GM11168 (cell line): Measurements from ENCODE around the gene SERPINA1.

Experiments
- in situ Hi-C: fragments of 300-500 bp; cut with MboI; formaldehyde crosslinking; loops from one replicate; pipeline ENCODE4 v1.12.0; 2022; ENCODE audit warnings: low sequenced_read_pairs; ENCODE audit not compliant: unreplicated experiment

Gene SERPINA1

DNA sequence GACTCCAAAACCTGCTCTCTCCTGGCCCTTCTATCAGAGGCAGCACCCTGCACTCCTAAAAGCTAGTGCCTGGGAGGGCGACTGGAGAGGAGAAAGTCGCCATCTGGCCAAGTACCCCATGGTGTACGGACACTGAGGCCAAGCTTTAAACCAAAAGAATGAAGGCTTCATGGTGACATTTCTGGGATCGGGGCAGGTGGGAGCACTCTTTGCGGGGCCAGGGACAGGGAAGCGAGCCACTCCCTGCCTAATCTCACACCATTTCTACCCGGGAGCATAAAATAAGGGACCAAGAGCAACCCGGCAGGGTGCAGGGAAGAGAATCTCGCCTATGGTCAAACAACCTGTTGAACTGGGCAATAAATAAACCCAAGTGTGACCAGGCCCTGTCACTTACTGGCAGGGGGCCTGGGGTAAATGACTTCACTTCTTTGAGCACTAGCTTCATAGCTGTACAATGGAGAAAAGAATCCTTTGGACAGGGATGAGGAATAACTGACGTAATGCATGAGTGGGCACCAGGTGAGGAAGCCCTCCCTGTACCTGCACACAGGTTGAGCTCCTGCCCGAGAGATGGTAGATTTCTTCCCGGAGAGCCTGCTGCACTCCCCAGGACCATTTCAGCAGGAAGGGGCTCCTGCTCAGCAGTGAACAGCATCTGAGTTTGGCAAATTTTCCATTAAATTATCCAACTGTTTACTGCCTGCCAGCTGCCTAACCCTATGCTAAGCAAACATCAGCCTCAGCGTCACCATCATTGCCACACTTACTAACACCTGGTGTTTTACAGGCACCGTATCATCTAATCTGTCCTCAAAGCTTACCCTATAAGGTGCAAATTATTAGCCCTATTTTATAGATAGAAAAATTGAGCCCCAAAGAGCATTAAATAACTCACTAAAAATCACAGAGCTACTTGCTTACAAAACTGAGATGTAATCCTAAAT, 2.0 kb downstream of the SERPINA1 start:
- in situ Hi-C loops: no loop called here

DNA sequence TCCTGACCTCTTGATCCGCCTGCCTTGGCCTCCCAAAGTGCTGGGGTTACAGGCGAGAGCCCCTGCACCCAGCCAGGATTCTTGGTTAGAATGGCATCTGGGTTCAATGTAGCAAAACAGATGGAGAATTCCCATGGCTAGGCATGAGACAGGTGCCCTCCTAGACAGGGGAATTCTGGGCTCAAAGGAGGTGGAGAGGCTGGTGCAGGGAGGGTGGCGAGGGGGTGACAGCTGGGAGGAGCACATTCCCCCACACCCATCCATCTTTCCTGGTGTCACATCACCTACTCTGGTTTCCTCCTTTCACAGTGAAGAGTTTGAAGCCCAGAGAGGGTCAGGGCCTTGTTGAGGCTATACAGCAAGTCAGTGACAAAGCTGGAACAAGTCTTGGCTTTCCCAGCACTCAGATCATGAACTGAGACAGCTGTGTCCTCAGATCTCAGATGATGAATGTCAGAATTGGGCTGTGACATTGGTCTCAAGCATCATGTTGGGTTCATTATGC, 2.8 kb downstream of the SERPINA1 start:
- in situ Hi-C loops: no loop called here

DNA sequence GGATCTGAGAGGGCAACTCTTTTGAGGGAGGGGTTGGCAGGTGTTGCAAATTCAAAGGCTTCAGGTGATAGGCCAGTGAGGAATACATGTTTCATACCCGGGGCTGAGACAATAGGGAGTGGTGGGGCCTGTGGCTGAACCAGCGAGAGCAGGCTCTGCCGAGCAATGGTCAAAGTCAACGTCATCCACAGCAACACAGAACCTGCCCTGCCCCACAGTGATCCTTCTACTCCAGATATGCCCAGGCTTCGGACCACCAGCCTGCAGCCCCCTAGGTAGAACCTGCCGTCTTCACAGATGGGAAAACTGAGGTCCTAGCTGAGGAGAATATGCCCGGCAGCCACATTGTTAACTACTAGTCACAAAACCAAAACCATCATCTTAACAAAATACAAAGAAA, 4.1 kb downstream of the SERPINA1 start:
- in situ Hi-C loops: no loop called here

DNA sequence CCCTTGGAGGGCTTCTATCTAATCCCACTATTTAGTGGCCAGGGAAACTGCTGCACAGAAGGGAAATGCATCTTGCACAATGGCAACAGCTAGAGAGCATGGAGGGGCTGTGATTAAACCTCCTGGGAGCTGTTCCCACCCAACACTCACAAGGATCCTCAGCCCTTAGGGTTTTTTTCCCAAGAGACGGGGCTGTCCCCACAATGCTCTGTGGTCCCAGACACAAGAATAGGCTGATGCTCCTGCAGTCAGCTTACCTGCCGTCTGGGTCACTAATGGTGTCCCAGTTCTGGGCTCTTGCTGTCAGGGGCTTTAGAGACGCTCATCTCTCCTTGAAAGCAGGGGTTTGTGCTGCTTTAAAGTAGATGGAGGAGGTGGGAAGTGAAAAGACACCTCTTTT, 4.6 kb downstream of the SERPINA1 start:
- in situ Hi-C loops: no loop called here

DNA sequence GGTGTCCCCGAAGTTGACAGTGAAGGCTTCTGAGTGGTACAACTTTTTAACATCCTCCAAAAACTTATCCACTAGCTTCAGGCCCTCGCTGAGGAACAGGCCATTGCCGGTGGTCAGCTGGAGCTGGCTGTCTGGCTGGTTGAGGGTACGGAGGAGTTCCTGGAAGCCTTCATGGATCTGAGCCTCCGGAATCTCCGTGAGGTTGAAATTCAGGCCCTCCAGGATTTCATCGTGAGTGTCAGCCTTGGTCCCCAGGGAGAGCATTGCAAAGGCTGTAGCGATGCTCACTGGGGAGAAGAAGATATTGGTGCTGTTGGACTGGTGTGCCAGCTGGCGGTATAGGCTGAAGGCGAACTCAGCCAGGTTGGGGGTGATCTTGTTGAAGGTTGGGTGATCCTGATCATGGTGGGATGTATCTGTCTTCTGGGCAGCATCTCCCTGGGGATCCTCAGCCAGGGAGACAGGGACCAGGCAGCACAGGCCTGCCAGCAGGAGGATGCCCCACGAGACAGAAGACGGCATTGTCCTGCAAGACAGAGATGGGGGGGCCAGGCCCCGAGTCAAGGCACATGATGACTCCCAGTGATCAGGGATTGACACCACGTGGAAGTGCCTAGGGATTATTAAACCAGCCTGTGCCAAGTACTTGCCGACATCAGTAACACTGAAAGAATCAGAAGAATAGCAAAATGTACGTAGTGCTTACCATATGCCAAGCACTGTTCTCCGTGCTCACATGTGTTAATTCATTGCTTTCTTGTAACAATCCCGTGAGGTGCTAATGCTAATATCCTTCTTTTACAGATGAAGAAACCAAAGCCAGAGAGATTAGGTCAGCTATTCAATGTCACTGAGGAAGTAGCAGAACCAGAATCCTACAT, 5.4 kb downstream of the SERPINA1 start:
- in situ Hi-C loops: no loop called here

DNA sequence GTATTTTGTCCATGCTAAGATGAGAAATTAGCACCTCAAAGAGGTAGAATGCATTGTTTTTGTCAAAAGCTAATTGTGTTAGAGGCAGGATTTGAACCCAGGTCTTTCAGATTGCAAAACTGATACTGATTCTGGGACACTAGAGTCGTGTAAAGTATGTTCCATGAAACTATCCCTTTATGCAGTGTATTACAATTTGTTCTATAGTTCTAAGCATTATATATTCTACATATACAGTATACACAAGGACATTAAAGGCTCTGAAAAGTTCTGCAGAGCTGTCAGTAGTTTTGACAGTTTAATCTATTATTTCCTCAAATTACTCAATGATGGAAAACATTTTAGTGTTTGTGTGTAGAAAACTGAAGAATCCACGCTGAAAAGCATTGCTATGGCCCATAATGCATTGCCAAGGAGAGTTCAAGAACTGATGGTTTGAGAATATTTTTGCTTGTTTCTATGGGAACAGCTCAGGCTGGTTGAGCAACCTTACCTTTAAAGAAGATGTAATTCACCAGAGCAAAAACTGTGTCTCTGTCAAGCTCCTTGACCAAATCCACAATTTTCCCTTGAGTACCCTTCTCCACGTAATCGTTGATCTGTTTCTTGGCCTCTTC, 6.2 kb downstream of the SERPINA1 start:
- in situ Hi-C loops: no loop called here

DNA sequence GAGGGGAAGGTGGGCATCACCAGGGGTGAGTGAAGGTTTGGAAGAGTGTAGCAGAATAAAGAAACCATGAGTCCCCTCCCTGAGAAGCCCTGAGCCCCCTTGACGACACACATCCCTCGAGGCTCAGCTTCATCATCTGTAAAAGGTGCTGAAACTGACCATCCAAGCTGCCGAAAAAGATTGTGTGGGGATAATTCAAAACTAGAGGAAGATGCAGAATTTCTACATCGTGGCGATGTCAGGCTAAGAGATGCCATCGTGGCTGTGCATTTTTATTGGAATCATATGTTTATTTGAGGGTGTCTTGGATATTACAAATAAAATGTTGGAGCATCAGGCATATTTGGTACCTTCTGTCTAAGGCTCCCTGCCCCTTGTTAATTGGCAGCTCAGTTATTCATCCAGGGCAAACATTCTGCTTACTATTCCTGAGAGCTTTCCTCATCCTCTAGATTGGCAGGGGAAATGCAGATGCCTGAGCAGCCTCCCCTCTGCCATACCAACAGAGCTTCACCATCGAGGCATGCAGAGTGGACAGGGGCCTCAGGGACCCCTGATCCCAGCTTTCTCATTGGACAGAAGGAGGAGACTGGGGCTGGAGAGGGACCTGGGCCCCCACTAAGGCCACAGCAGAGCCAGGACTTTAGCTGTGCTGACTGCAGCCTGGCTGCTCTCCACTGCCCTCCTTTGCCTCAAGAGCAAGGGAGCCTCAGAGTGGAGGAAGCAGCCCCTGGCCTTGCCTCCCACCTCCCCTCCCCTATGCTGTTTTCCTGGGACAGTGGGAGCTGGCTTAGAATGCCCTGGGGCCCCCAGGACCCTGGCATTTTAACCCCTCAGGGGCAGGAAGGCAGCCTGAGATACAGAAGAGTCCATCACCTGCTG, 7.0 kb downstream of the SERPINA1 start:
- in situ Hi-C loops: no loop called here

DNA sequence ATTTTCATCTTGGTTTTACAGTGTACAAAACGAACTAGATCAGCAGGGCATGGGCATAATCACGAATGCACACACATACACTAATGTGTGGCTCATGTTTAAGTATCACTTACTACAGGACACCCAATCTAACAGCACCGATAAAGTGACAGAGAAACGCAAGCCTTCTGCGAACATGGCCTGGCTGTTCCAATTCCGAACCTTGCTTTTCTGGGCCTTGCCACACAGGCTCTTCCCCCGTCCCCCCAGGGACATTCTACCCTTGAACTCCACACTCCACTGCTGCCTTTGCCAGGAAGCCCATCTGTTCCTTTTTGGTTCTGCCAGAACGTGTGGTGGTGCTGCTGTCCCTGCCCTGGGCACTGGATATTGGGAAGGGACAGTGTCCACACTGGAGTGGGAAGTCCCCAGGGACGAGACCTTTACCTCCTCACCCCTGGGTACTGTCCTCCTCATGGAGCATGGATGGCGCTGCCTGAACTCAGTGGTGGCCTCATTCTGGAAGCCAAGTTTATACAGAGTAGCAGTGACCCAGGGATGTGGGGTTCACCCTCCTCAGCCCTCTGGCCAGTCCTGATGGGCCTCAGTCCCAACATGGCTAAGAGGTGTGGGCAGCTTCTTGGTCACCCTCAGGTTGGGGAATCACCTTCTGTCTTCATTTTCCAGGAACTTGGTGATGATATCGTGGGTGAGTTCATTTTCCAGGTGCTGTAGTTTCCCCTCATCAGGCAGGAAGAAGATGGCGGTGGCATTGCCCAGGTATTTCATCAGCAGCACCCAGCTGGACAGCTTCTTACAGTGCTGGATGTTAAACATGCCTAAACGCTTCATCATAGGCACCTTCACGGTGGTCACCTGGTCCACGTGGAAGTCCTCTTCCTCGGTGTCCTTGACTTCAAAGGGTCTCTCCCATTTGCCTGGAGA, 7.9 kb downstream of the SERPINA1 start:
- in situ Hi-C loops: no loop called here

DNA sequence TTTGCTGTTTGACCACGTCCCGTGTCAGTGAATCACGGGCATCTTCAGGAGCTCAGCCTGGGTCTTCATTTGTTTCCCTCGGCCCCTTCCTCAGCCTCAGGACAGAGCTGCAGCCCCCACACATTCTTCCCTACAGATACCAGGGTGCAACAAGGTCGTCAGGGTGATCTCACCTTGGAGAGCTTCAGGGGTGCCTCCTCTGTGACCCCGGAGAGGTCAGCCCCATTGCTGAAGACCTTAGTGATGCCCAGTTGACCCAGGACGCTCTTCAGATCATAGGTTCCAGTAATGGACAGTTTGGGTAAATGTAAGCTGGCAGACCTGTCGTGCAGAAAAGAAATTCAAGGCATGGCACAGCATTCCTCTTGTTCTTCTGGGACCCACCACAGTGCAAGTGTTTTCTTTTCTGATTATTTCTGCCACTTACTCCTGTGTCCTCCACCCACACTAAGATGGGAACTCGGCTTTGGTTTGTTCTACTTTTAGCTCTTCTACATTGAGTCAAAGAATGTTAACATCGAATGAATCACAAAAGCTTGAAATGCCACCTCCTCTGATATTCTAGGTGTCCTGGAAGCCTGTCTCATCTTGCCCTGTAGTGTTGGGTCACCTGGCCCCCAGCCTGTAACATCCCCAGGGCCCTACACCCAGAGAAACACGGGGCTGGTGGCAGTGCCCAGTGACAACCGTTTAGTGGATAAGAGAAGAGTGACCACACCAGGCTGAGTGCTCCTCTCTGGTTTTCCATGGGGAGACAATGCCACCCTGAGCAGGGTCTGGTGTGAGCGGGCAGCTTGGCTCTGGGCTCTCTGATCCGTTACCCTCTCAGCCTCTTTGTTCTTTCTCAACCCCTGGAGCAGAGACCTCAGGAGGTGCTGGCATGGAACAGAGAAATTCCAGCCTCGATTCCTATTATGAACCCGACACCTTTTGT, 8.8 kb downstream of the SERPINA1 start:
- in situ Hi-C loops: no loop called here

DNA sequence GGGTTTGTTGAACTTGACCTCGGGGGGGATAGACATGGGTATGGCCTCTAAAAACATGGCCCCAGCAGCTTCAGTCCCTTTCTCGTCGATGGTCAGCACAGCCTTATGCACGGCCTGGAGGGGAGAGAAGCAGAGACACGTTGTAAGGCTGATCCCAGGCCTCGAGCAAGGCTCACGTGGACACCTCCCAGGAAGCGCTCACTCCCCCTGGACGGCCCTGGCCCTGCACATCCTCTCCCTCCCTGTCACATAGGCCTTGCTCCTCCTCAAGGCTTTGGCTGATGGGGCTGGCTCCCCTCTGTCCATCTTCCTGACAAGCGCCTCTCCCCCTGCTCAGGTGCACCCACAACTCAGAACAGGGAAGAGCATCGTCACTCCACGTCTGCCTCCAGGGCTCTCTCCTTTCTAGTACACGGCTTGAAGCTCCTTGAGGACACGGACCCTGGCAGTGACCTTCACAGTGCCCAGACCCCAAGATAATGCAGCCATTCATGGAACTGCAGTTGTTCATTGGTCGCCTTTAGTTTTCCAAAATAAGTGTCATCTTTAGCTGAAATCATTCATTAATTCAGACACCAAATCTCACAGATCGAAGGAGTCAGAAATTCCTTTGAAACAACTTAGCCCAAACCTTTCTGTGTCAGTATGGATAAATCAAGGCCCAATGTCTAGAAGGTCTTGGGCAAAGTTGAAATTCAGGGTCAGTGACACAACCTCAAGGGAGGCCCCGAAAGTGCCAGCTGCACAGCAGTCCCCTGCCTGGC, 9.7 kb downstream of the SERPINA1 start:
- in situ Hi-C loops: no loop called here

DNA sequence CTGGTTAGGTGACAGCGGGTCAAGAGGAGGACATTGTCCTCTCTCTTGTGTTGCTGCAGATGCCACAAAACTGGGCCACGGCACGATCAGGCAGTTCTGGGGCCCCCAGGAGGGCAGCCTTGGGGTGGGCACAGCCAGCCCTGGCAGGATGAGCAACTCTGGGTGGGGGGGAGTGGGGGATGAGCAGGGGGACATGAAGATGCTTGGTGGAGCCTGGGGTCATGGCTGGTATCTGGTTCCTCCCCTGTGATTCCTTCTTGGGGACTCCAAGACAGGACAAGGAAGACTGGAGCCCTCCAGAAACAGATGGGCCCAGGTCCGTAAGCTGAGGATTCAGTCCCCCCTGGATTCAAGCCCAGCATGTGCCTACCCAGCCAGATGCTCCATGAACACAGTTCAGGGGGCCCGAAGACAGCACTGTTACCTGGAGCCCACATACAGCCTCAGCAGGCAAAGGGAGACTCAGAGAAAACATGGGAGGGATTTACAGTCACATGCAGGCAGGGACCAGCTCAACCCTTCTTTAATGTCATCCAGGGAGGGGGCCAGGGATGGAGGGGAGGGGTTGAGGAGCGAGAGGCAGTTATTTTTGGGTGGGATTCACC, 10.4 kb downstream of the SERPINA1 start:
- in situ Hi-C loops: no loop called here

DNA sequence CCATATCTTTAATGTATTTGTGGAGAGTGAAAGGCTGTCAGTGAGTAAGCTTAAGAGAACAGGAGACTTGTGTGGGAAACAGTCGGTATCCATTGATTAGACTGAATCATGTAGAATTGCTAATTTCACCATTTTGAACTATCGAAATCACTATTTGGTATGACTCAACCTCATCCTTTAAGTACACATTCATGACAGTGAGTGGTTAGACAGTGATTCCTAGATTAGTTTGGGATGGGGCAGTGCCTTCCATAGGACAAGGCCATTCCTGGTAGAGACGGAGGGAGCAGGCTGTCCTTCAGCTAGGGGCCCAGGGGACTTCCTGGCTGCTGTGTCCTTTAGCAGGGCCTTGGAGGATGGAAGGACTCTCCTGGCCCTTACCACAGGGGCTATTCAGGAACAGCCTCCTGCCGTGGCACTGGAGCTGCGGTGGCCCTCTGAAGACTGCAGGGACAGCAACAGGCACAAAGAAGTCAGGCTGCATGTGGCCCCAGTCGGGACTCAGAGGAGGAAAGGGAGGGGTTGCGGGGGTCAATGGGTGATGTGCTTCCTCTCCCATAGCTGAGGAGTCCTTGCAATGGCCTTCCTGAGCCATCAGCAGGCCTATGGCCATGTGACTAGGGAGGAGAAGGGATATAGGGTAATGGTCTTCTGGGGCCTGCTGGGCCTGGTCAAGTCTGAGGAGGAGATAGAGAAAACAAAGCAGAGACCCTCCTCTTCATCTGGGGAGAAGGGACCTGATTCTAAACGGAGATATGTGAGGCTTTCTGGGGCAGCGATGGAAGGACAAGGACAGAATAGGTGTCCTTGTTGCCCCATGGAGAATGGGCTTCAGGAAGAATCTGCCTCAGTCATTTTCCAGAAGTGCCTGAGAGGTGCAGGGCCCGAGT, 11.2 kb downstream of the SERPINA1 start:
- in situ Hi-C loops: no loop called here

DNA sequence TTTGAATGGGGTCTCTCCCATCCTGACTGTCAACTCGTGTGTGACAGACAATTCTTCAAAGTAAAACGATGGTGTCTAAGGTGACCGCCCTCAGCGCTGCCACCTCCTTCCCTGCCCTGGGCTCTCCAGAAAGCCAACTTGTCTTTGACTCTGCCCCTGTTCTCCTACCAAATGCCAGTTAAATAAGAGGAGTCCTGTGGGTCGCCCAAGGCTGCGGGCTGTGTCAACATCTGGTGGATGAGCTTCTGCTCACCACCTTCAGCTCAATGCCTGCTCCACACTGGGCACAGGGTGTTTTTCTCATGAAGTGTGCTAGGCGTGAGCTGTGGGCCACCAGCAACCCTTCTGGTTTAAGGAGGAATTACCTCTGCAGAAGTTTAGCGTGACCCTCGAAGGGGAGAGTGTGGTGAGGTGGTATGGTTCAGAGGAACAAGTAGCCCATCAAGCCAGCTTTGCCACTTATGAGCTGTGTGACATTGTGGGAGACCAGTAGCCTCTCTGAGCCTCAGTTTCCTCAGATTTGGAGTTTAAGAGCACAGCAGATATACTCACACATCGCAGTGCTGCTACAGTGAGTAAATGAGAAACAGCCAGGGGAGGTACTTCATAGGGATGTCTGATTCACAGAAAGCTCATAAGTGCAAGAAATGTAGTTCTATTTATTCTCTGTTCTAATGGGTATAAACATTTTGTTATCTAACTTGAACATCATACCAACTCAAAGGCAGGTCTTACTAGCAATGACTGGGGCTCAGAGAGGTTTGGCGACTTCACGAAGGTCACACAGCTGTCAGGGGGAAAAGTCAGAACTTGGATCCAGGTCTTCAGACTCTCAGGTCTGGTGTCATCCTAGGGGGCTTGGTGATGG, 12.1 kb downstream of the SERPINA1 start:
- in situ Hi-C loops: no loop called here

DNA sequence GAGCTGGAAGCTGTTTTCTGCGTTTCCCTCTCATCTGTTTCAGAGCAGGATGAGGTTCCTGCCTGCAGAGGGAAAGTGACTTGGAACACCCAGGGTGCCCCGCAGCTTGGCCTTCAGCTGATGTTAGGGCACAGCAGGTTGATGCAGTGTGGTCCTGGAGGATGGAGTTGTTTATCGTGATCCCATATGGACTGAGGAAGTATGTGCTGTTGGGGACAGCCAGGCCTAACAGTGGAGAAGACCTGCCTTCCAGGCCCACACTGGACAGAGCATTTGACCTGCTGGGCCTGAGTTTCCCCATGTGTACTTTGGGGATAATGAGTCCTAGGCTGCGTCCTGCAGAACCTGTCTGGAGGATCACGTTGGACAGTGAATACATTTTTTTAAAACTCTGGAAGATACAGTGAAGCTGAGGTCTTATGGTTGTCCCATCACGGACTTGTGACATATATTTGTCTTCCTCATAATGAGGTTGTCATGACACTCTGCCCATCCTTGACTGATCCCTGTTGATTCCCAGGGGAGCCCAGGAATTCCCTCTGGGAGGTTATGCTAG, 12.8 kb downstream of the SERPINA1 start:
- in situ Hi-C loops: no loop called here
